T-helper 2 cell (primary cell): Measurements from ENCODE around the gene TMEM178B.
"Not testable (repeated sequence)": the region's sequence is repeated elsewhere in the genome, so short reads cannot be mapped to it uniquely, and the experiment has no call there.

Source experiments
- DNase-seq, 5 experiments: peaks; one replicate each; pipeline versions ENCODE4 v3.0.0 to v3.0.0-alpha.2; 2012 to 2022

Gene TMEM178B

DNA sequence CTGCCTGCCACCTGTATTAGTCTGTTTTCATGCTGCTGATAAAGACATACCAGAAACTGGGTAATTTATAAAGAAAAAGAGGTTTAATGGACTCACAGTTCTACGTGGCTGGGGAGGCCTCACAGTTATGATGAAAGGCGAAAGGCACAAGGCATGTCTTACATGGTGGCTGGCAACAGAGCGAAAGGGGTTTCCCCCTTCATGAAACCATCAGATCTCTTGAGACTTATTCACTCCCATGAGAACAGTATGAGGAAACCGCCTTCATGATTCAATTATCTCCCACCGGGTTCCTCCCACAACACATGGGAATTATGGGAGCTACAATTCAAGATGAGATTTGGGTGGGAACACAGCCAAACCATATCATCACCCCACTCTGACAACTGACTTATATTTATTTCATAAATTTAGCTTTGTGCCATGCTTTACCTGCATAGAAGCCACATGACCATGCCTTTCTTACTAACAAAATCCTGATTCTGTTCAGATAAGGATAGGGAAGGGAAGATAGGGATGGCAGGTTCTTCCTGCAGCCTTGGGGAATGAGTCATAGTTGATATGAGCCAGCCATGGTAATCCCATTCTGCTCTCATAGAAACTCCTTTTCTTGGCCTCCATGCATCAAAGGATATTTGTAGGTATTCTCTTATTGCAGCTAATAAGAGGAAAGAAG, 286.0 kb downstream of the TMEM178B start:
- DNase-seq = no peak

- no peak for DNase-seq
These were observed 286.5 kb downstream of the TMEM178B start for GRCh38 chr7:141360416-141360760.

DNA sequence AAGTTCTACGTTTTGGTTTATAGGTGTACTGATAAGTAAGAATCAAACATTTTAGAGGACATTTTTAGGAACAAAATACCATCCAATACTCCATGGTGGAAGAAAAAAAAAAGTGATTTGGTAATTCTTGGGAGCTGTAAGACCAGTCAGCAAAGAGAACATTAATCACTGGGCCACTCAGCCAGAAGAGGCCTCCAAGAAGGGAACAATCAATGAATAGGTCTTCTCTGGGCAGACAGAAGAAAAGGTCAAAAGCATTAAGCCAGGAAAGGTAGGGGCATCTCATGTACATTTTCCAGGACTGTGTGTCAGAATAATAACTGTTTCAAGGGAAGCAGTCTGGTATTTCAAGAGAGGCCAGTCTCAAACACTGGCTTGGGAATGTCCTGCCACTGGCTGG, 286.9 kb downstream of the TMEM178B start:
- DNase-seq = no peak

GRCh38 chr7:141361479-141361878, 287.6 kb downstream of the TMEM178B start:
- no peak for DNase-seq

DNA sequence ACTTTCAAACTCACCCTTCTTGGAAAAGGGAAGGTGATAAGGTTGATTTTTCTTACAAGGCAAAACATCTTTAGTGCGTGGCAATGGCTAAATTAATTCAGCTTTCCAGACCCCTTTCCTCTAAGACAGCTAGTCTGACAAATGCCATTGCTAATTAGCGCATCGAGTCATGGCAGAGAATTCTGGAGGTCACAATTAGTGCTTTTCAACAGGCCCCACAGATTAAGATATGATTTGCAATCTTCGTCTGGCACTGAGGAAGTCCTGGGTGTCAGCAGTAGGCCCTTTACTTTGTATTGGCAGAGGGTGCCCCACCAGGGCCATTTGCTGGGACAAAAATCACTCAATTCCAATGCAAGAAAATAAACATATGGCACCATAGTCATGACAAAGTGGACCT, 288.1 kb downstream of the TMEM178B start:
- no peak for DNase-seq

GRCh38 chr7:141362580-141363435, 288.9 kb downstream of the TMEM178B start:
- DNase-seq = no peak

DNA sequence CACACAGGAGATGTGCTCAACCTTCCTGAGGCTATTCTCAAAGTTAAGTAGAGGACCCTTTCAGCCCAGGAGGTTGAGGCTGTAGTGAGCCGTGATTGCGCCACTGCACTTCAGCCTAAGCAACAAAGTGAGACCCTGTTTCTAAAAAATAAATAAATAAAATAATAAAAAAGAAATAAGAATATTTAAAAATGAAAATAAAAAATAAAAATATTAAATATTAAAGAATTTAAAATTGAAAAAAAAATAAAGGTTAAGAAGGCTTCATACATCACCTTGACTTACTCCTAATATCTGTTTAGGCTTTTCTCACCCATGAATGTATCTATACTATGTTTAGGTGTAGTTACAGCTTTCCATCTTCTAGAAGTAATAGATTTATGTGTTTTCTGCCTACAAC, 289.9 kb downstream of the TMEM178B start:
- DNase-seq = no peak

DNA sequence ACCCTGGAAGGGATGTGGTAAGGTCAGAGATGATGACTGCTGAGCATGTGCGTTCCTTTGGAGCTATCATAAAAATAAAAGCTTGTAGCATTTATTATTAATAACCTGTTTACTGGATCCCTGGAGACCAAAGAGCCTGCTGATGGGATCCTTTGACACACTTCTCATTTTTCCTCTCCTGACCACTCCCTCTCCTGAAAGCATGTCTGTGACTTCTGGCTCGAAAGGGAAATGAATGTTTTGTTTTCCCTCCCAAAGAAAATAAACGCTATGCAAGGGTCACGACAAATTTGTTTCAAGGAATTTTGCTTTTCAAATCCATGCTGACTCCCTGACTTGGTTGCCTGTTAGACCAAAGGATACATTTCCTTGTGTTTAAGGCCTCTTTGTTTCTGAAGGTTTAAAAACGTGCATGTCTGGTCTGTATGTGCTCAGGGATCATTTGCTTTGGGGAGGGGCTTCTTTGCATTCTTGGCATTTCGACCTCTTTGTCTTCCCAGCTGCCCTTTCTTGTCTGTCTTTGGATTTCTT, 292.3 kb downstream of the TMEM178B start:
- no peak for DNase-seq

- no peak for DNase-seq
These were observed 295.6 kb downstream of the TMEM178B start for GRCh38 chr7:141369422-141369821.

DNA sequence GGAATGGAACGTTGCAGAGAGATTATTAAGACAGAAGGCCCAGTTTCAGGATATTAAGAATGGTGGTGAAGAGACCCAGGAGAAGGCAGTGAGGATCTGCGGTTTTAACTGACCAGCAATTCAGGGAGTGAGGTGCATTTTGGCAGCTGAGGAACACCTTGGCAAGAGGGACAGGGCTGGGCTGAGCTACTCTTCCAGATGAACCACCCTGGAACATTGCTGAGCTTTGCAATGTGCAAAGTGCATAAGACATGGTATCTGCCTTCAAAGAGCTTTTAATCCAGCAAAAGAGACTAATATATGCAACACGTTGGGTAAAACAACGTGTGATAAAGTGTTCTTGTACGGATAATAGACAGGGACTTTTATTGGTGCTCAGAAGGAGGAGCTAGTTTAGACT, 296.3 kb downstream of the TMEM178B start:
- no peak for DNase-seq

DNA sequence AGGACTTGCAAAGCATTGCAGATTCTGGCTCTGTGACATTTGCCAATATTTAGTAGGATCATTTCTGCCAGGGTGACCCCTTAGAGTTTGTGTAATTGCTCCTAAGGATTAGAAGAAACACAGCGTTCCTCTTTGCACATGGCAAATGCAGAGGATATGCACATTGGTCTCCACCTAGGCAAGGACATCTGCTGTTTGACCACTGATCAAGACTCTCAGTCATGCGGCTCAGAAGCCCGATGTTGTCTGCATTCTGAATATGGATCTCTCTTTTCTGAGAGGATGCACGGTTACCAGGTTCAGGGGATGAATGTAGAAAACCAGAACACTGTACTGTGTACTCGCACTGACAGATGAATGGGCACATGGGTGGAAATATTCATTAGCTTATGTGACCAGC, 296.8 kb downstream of the TMEM178B start:
- no peak for DNase-seq

DNA sequence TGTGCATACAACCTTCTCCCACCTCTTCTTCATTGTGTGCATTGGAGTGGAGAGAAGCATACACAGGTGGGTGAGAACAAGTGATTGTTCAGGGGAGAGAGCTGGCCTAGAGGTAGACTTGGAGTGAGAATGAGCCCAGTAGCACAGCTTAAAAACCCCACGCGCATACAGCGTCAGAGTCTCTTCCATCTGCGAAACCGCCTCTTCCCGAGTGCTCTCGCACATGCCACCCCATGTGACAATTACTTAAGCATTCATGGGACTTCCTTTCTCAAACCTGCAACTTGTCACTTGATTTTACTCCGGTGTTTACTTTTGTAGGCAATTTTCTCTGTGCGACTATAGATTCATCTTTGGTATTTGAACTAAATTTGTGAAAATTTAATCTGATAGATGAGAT, 300.6 kb downstream of the TMEM178B start:
- no peak for DNase-seq

GRCh38 chr7:141375442-141375841, 301.6 kb downstream of the TMEM178B start:
- DNase-seq = no peak

DNA sequence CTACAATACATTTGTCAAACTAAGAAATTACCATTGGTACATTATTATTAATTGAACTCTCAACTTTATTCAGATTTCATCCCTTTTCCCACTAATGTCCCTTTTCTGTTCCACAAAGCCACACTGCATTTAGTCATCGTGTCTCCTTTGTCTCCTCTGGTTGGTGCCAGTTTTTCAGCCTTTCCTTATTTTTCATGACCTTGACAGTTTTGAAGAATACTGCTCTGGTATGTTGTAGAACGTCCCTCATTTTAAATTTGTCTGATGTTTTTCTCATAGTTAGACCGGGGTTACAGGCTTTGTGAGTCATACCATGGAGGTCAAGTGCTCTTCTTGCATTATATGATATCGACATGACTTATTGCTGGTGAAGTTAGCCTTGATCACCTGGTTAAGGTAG, 304.0 kb downstream of the TMEM178B start:
- no peak for DNase-seq

DNA sequence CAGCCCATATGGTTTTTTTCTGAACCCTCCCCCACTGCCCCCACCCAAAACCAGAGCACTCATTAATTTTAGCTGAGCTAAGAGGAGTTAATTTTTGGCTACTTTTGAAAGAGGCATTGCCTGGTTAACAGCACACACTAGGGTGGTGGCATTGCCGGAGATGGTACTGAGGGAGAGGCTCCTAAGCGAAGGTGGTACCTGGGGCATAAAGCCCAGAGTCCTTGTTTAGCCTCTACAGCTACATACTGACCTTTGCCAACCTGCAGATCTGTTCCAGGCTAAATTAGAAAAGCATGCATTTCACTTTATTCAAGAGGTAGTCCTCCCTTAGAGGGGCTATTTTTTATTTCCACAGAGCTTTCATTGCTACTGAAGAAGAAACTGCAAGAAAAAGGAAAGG, 304.5 kb downstream of the TMEM178B start:
- no peak for DNase-seq

DNA sequence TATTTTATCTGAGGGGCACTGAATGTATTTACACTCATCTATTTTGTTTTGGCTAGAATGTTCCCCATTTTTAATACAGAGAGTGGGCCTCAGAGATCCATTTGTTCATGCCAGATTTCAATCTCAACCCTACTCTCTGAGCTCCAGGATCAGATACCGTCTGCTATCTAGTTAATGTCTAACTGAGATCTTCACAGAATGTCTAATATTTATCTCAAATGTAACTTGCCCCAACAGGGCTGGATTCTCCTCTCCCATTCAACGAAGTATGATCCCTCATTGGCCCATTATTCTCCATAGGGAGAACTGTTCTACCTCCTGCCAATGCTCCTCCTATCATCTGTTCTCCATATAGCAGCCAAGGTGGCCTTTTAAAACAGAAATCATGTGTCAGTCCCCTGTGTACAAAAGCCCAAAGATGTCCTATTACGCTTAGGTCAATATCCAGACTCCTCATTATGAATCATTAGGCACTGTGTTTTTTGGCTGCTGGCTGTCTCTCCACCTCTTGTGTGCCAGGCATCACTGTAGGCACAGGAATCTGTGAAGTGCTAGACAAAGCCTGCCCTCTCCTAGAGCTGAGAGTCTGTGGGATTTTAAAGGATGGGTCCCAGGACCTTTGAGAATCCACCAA, 308.0 kb downstream of the TMEM178B start:
- no peak for DNase-seq

DNA sequence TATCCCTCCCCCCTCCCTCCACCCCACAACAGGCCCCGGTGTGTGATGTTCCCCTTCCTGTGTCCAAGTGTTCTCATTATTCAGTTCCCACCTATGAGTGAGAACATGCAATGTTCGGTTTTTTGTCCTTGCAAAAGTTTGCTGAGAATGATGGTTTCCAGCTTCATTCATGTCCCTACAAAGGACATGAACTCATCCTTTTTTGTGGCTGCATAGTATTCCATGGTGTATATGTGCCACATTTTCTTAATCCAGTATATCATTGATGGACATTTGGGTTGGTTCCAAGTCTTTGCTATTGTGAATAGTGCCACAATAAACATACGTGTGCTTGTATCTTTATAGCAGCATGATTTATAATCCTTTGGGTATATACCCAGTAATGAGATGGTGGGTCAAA, 309.5 kb downstream of the TMEM178B start:
- DNase-seq = not testable (repeated sequence)

DNA sequence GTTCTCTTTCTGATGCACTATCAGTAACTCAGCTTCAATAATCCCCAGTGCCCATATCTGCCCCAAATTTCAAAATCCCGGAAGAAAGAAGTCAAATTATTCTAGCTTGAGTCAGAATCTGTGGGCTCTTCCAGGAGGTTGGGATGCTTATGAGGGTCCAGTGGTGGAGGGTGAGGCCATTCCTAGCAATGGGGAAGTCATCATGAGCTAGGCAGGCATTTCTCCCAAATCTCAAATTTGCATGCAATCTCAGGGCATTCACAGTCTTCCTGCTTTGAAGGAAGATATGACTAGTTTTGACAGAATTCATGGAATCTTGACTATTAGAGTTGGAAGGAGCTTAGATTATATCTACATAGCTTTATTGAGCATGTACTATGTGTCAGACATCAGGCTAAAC, 313.0 kb downstream of the TMEM178B start:
- DNase-seq = no peak

- DNase-seq = no peak
These were observed 313.8 kb downstream of the TMEM178B start for GRCh38 chr7:141387521-141388217.

DNA sequence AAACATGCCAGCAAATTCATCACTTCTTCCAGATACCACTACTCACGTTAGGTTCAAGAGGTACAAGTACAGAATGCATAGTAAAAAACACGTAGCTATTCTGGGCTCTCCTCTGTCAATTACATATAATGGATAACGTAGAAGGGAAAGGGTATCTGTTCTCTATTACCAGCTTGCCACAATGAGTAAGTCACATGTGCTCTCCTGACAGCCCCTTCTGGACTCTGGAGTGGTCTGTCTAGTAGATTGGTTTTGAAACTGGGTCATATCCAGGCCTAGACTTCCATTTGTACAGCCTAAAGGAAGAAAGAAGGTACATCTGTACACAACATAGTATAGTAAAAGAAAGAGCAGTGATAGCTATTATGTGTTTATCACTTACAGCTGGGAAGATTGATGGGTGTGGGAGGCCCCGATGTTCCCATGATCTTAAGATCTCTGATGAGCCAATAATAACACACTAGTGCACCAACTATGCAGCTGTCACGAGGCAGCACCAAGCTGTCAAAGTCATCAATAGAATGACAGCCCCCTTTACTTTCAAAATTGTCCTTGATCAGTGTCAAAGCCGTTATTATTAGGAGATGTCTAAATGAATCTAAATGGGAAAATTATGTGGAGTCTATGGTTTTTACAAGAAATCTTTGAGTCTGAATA, 315.4 kb downstream of the TMEM178B start:
- DNase-seq = no peak

GRCh38 chr7:141390339-141390738, 316.5 kb downstream of the TMEM178B start:
- DNase-seq = no peak

DNA sequence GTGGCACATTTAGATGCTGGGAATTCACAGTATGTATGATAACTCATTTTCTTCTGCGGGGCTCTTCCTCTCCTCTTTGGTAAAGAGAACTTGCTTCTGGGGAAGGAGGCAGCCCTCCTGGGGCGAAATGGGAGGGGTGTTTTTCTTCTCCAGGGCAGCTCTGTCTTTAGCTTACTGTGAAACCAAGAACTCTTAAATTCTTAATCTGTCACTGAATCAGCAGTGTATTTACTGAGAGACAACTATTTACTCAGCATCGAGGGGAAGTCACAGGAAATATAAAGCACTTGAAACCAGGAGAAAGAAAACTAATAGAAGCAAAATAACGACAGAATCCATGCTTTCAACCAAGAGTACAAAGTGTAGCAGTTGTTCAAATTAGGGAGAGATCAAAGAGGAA, 319.2 kb downstream of the TMEM178B start:
- no peak for DNase-seq
